LNCaP clone FGC (cell line): ENCODE results near the gene EN1.

Source experiments
- DNase-seq: peaks from one replicate; pipeline ENCODE4 v3.0.0-alpha.2; 2011; ENCODE audit warnings: low read depth
- H3K4me3 ChIP-seq: 2 replicates; pipeline ENCODE4 v1.5.1; 2011; ENCODE audit warnings: mild to moderate bottlenecking, low read depth, low read length, control low read depth
- TF ChIP-seq, protein P1 (sequence below): IDR thresholded peaks from 2 replicates; pipeline ENCODE4 v1.5.1; 2012; ENCODE audit warnings: mild to moderate bottlenecking; ENCODE audit not compliant: control insufficient read depth, insufficient read depth; ENCODE audit errors: extremely low read depth

EN1 gene

DNA sequence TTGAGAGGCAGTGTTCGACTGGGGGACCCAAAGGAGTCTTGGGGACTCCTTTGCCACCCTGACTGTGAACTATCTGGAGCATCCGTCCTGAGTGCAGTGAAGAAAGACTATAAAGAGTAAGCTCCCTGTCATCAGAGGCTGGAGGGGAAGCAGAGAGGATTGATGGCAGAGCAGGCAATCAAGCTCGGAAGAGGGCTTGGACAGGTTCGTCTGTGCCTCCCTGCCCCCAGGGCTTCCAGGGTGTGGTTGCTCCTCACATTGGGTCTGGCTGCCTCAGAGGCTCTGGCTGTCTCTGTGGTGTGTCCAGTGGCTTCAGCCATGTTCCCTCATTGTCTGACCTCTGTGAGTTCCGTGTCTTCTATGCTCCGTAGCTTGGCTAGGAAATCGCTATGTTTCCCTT is 13.8 kb upstream of the EN1 start:
- TF ChIP-seq, protein P1, sequence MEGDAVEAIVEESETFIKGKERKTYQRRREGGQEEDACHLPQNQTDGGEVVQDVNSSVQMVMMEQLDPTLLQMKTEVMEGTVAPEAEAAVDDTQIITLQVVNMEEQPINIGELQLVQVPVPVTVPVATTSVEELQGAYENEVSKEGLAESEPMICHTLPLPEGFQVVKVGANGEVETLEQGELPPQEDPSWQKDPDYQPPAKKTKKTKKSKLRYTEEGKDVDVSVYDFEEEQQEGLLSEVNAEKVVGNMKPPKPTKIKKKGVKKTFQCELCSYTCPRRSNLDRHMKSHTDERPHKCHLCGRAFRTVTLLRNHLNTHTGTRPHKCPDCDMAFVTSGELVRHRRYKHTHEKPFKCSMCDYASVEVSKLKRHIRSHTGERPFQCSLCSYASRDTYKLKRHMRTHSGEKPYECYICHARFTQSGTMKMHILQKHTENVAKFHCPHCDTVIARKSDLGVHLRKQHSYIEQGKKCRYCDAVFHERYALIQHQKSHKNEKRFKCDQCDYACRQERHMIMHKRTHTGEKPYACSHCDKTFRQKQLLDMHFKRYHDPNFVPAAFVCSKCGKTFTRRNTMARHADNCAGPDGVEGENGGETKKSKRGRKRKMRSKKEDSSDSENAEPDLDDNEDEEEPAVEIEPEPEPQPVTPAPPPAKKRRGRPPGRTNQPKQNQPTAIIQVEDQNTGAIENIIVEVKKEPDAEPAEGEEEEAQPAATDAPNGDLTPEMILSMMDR = no peak
- DNase-seq = no peak
- no peak overlapping the region for H3K4me3 ChIP-seq

DNA sequence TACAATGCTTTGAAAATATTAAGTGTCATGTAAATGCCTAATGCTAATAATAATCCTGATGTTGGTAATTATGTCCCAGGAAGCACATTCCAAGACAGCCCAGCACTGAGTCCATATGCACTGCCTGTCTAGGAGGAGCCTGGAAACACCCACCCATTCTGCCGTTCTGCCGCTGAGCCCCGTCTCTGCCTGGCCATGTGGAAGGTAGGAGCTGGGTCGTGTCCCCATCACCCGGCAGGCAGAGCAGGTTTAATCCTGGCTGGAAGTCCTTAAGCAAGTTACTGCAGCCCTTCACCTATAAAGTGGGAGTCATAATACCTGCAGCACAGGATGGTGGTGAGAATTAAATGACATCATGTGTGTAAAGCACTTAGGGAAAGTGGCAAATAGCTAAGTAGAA is 13.1 kb upstream of the EN1 start:
- no peak for DNase-seq
- TF ChIP-seq, protein P1 = no peak
- no peak overlapping the region for H3K4me3 ChIP-seq

DNA sequence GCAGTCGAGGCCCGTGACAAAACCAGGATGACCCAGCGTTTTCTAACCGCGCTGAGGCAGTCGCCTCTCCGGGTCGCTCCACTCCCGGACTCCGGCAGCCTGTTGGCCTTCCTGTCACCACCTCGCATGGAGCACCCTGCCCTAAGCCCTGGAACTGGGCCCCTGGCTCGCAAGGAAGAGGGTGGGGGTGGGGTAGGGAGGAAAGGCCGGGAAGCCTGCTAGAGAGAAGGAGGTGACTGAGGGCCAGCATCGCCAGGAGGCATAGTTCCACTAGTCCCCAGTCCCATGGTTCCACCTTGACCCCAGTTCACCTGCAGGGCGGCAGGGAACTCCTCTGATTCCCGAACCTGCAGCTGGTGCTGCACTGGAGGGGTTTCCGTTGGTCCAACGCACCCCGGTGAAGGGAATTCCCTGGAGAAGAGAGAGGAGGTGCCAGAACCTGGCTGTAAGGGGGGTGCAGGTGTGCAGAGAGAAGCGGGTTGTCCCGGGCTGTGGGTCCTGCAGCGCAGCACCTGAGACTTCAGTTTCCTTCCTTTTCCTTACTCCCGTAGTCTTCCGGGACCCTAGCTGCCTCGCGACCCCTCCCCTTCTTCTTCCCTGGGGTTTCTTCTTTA is 11.8 kb upstream of the EN1 start:
- DNase-seq = no peak
- H3K4me3 ChIP-seq = no peak overlapping the region
- TF ChIP-seq, protein P1 = no peak

DNA sequence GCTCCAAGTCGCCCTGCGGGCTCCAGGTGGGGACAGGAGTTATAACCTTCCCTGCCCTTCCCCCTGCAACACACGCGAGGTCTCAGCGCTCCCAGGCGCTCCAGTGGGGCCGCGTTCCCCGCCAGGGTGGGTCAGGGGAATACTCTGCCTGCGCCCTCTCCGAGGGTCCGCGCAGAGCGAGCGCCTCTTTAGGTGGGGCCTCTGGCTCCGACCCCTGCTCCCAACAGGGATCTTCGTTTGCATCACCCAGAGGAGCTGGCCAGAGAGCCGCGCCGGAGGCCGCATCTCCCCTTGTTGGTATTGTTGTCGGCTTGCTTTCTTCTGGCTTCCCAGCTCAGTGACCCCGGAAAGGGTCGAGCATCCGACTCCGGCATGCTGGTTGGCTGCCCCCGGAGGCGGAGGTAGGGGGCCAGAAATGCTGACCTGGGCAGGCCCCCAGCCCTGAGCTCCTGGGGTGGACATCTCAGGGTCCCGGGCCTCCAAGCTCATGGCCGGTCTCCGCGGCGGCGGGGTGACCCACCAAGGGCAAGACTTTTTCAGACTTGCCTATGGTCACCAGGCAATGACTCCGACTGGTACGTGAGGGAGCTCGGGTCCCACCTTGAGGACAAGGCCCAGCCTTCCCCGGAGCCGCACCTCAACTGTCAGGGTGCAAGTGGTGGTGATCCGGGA is 11.2 kb upstream of the EN1 start:
- no peak for DNase-seq
- TF ChIP-seq, protein P1 = no peak
- no peak overlapping the region for H3K4me3 ChIP-seq

GRCh38 chr2:118857677-118858484 is 10.4 kb upstream of the EN1 start:
- TF ChIP-seq, protein P1 = no peak
- H3K4me3 ChIP-seq = no peak overlapping the region
- no peak for DNase-seq

GRCh38 chr2:118856978-118857676 is 9.7 kb upstream of the EN1 start:
- H3K4me3 ChIP-seq = no peak overlapping the region
- no peak for DNase-seq
- TF ChIP-seq, protein P1 = no peak
